Kidney epithelial cell (primary cell): ENCODE measurements around the gene CHERP. TPM values are rescaled to one million over a fixed set of nuclear protein-coding genes. Genes with fewer than 3 reads are reported as not detected.

ENCODE experiments used
- DNase-seq: peaks from one replicate; pipeline ENCODE4 v3.0.0-alpha.2; 2010; ENCODE audit warnings: low read depth
- H3K27me3 ChIP-seq: 2 replicates; pipeline ENCODE4 v1.6.0; 2011; ENCODE audit warnings: low read length; ENCODE audit not compliant: control insufficient read depth, insufficient read depth
- H3K36me3 ChIP-seq: 2 replicates; pipeline ENCODE4 v1.5.1; 2011; ENCODE audit warnings: low read length; ENCODE audit not compliant: control insufficient read depth, insufficient read depth
- H3K4me3 ChIP-seq: 2 replicates; pipeline ENCODE4 v1.5.1; 2011; ENCODE audit warnings: low read depth, mild to moderate bottlenecking, control low read depth, low read length
- total RNA-seq: library from RNA; depleted of rRNA; stranded (reverse); fragments of >200 nt; gene quantifications from 2 replicates; pipeline ENCODE4 v1.2.3, GENCODE V29; 2015
- TF ChIP-seq, protein P1 (sequence below): IDR thresholded peaks from 2 replicates; pipeline ENCODE4 v1.5.1; 2011; ENCODE audit warnings: mild to moderate bottlenecking, moderate library complexity, low read length, control low read depth, inconsistent platforms; ENCODE audit not compliant: insufficient read depth, poor library complexity, severe bottlenecking

CHERP gene
- total RNA-seq, 1 donor from 2014 or later, result 10.3 TPM

DNA sequence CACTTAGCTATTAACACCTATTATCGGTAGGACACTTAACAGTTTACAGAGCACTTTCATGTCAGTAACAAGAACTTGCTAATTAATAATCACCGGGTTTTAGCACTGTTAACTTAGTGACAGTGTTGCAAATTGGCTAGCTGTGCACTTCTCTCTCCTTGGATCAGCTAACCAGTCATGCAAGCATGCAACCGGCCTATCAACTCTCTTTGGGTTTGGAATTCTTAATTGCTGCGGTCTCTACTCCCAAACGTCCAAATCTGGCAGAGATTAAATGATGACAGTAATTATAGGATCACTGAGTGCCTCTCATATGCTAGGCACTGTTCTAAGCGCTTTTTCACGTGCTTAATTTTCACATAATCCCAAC, 71.7 kb downstream of the CHERP start:
- Histone ChIP-seq H3K27me3 (no peaks in the 10 kb centered on the region), H3K36me3 (no peaks in the 10 kb centered on the region), H3K4me3 (peak overlapping the region; percentile 68)
- TF ChIP-seq, protein P1, sequence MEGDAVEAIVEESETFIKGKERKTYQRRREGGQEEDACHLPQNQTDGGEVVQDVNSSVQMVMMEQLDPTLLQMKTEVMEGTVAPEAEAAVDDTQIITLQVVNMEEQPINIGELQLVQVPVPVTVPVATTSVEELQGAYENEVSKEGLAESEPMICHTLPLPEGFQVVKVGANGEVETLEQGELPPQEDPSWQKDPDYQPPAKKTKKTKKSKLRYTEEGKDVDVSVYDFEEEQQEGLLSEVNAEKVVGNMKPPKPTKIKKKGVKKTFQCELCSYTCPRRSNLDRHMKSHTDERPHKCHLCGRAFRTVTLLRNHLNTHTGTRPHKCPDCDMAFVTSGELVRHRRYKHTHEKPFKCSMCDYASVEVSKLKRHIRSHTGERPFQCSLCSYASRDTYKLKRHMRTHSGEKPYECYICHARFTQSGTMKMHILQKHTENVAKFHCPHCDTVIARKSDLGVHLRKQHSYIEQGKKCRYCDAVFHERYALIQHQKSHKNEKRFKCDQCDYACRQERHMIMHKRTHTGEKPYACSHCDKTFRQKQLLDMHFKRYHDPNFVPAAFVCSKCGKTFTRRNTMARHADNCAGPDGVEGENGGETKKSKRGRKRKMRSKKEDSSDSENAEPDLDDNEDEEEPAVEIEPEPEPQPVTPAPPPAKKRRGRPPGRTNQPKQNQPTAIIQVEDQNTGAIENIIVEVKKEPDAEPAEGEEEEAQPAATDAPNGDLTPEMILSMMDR, result no peak
- no peak for DNase-seq

Other genes with a start within 250 kb of the CHERP start
- gene KLF2, start 217.6 kb downstream of the CHERP start, total RNA-seq, result 0.67 and 1.9 TPM in 2 replicates
- gene EPS15L1, start 70.5 kb downstream of the CHERP start, total RNA-seq, result 11.1 and 16.0 TPM in 2 replicates
- not detected in 2 replicates for gene CALR3, start 46.3 kb downstream of the CHERP start, total RNA-seq
- 2.5 and 2.7 TPM in 2 replicates for gene C19orf44, start 46.0 kb downstream of the CHERP start, total RNA-seq
- gene SLC35E1, start 30.0 kb upstream of the CHERP start, total RNA-seq, result 60.9 and 62.8 TPM in 2 replicates
- 7.0 and 8.2 TPM in 2 replicates for gene MED26, start 85.8 kb upstream of the CHERP start, total RNA-seq
- 90.5 and 90.8 TPM in 2 replicates for gene SMIM7, start 117.7 kb upstream of the CHERP start, total RNA-seq
- gene TMEM38A, start 118.7 kb upstream of the CHERP start, total RNA-seq, result 2.2 and 4.1 TPM in 2 replicates
- gene NWD1, start 177.4 kb upstream of the CHERP start, total RNA-seq, result under 0.01 TPM in 1 of 2 replicates, not detected in the other